CD4-positive, alpha-beta T cell treated with Interleukin-21 for 1 hour (primary cell): ENCODE measurements around the gene SNAPC4.
"Not testable (repeated sequence)": the region's sequence is repeated elsewhere in the genome, so short reads cannot be mapped to it uniquely, and the experiment has no call there.

Experiments used
- DNase-seq: peaks from one replicate; pipeline ENCODE4 v3.0.0-alpha.2; 2020

SNAPC4 gene

GRCh38 chr9:136407061-136407460 is 7.1 kb upstream of the SNAPC4 start:
- DNase-seq, result not testable (repeated sequence)

GRCh38 chr9:136405904-136406303 is 5.9 kb upstream of the SNAPC4 start:
- DNase-seq, result not testable (repeated sequence)

GRCh38 chr9:136405481-136405880 is 5.5 kb upstream of the SNAPC4 start:
- DNase-seq, result no peak

GRCh38 chr9:136404801-136405136 is 4.8 kb upstream of the SNAPC4 start:
- DNase-seq, result no peak

DNA sequence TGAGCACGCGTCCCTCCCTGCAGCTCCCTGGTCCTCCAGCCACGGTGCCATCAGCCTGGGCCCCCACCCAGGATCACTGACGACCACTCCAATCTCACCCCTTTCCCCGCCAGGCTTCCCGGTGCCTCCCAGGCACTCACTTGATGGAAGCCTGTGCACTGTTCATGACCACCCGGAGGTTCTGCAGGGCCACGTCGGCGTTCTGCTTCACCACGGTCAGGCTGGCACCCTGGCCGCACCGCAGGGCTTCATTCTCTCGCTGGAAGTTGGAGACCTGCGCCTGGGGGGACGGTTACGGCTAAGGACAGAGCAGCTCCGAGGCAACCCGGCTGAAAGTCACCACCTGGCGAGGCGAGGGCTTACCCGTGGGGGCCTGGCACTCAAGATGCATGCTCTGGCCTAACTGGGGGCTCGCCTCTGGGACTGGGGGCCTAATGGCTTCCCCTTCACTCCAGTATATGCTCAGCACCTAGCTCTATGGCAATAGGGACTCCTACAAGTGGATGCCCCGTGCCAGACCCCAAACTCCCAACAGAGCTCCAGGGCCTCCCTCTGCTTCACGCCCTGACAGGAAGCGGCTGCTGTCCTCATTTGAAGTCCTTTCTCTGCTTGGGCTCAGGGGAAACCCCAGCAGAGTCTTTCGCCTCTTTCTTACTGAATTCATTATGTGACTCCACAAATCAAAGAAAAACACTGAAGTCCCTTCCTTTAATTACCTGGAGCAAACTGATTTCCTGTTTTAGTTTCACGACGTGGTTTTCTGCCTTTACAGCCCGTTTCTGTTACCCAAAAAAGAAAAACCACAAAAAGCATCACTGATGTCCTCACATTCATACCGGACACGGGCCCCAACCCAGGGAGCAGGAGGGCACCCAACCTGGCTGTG is 4.2 kb upstream of the SNAPC4 start:
- DNase-seq, result peak; percentile 70

DNA sequence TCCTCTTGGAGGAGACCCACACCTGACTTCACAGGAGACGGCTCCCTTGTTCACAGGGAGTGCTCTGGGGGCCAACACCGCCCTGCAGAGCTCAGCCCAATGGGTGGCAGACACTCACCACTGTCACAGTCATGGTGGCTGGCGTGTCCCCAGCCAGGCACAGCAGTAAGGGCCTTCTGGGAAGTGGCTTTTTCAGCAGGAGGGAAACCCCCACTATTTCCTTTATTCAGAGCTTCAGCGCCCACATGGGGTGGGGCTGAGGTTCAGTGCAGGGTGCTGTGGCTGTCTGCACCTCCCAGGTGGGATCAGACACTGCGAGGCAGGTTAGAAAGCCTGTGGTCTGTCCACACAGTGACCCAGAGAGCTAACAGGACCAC is 3.6 kb upstream of the SNAPC4 start:
- DNase-seq, result peak; percentile 90

GRCh38 chr9:136402067-136402466 is 2.1 kb upstream of the SNAPC4 start:
- DNase-seq, result no peak

- no peak for DNase-seq
Measured at GRCh38 chr9:136401173-136401922, 1.4 kb upstream of the SNAPC4 start.

DNA sequence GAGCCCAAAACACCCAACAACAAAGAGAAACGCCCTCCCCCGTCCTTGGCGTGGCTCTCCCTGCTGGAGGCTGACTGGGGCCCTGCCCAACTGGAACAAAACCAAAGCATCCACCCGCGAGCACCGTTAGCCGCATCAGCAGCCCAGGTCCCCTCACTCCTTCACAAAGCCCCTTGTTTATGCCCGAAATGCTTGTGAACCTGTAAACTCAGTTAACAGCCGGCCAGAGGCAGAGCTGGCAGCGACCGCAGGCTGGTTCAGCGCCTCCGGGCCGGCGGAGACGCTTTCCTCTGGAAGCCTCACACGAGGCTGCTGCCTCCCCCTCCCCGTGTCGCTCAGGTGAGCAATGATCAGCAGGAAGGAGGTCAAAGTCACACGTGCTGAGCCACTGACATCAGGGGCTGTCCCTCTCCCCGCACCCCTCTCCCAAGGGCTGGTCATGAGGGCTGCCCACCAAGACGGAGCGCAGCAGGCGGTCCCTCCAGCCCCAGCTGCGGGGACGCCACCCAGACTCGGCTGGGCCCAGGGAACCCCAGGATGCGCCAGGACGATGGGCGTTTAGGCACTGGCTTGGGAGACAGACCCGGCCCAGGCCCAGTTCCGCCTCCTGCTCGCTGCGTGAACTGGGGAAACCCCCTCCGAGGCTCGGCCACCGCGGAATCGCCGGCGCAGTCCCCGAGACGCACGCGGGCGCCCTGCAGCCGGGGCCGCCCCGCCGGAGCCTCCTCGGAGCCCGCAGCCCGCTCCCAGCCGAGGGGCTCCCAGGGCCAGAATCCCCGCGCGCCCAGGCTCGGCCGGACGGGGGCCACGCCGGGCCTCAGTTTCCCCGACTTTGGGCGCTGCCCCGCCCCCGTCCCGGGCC is 563 bp downstream of the SNAPC4 start:
- DNase-seq, result peak; percentile 54

GRCh38 chr9:136398286-136398685 is 1.7 kb downstream of the SNAPC4 start:
- DNase-seq, result no peak

DNA sequence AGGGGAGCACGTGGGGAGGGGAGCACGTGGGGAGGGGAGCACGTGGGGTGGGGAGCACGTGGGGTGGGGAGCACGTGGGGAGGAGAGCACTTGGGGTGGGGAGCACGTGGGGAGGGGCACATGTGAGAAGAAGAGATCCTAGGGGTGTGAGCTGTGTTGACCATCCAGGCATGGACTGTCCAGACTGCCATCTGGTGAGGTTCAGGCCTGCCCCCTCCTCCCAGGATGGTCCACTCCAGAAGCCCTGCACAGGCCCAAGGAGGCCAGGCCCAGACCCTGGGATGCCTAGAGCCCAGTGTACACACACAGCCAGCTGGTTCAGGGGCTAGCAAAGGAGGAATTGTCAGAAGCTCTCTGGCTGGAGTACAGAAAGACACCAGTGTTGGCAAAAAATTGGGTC is 2.3 kb downstream of the SNAPC4 start:
- DNase-seq, result no peak

GRCh38 chr9:136396219-136396515 is 3.8 kb downstream of the SNAPC4 start:
- DNase-seq, result no peak

DNA sequence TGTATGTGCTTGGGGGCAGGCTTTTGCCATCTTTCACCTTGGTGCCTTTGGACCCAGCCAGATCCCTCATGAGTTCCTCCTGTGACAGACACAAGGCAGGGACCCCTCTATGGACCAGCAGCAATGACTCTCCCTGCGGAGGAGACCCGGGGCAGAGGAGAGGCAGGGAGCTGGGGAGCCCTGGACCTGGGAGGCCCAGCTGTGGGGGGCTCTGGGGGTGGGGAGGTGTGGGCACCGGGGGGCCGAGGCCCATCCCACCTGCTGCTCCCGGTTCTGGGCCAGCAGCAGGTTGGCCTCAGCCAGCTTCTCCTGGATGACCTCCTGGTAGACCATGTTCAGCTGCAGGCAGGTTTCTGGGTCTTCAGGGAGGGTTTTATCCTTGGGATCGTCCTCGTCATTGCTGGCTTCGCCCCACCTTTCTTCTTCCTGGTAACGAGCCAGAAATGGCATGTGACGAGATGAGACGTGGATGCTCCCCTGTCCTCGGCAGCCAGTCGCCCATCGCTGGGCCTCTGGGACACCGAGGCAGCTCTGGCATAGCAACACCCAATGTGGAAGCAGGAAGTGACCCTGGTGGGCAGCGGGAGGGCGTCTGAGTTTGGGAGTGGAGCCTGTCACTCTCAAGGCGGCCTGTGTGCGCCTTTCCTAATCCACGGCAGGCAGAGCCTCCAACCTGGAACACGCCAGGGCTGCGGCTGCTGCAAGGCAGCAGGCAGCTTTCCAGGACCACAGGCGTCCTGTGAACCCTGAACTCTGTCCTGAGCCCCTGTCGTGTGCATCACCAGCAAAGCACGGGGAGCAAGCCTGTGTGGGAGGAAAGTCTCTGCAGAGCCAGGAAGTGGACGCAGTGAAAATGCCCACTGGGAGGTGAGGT is 4.4 kb downstream of the SNAPC4 start:
- no peak for DNase-seq

DNA sequence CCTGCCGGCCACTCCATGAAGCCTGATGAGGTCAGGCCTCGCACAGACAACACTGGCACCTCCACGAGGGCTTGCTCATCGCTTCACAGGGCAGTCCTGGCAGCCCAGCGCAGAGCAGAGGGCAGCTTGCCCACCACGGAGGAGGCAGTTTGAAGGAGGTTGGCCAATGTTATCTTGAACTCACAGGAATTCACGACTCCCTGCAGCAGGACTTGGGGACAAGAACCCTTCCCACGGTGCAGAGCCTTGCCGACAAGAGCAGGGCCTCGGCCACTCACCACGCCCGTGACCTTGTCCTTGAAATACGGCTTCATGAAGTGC is 5.0 kb downstream of the SNAPC4 start:
- no peak for DNase-seq

DNA sequence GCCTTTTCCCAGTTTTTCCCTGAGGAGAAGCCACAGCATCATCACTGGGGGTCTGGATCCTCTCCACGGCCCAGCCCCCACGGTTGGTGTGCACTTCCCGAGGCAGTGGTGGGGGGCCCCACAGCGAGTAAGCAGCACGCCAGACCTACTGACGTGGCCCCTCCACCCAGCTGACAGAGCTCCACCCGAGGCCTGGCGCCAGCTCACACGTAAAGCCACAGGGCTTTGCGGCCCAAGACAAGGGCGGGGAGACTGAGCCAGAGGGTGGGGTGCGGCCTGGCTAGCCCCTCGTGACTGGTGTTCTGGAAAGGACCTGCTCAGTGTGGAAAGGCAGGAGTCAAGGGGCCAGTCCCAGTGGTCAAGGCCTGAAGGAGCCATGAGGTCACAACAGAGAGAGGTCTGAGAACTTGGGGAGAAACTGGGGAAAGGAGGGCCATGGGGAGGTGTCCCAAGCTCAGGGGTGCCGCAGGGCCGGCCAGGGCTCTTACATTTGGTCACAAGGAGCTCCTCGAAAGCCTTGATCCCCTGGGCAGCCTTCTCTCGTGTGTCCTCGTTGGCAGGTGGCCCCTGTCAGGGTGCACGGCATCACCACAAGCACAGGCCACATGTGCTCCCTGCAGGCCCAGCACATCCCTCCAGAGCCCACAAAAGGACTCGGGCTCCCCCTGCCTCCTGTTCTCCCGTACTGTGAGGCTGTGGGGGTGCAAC is 5.5 kb downstream of the SNAPC4 start:
- no peak for DNase-seq

DNA sequence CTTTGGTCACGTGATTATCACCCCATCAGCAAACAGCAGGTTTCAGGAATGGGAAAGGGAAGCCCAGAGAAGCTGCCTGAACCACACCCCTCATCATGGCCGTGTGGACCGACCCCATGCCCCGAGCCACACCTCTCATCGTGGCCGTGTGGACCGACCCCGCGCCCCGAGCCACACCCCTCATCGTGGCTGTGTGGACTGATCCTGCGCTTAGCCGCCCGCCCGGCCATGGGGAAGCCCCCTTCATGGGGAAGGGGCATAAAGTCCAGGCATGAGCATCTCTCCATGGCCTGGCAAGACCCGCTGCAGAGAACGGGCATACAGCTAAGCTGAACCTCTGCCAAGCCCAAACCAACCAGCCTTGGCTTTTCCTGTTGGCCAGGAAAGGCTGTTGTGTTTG is 6.4 kb downstream of the SNAPC4 start:
- no peak for DNase-seq

DNA sequence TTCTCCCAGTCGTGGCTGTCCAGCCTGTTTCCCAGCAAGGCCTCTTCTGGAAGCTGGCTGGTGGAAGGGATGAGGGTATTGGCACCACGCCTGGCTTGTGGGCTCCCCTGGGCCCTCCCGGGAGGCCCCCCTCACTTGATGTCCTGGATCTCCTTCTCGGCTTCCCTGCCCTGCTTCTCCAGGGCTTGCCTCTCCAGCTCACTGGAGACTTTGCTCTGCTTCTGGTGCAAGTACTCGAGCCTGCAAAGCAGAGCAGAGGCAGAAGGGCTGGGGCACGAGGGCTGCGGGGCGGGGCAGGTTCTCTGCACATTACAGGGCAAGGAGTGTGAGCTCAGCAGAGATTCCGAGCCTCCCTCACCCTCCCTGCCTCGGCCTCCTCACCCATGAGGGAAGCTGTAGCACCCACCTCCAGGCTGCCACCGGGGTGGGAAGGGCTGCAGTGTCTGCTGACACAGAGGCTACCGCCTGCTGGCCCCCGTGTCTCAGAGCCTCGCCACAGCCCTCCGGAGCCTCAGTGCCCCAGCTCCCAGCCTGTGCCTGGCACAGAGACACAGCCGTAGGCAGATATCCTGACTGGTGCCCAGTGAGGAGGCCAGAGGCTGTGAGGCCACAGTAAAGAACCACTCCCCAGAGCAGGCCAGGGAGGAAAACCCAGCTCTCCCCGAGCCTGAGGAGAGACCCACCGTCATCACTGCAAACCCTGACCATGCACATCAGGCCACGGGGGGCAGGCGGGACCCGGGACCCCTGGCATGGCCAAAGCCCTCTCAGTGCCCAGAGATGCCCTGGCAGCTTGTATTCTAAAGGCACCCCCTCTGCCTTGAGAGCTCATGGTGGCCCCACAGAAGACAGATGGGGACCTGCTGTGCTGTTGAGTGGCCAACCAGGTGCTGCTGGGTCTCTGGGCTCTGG is 7.2 kb downstream of the SNAPC4 start:
- no peak for DNase-seq

- DNase-seq, result no peak
Measured at GRCh38 chr9:136391737-136392537, 8.0 kb downstream of the SNAPC4 start.

DNA sequence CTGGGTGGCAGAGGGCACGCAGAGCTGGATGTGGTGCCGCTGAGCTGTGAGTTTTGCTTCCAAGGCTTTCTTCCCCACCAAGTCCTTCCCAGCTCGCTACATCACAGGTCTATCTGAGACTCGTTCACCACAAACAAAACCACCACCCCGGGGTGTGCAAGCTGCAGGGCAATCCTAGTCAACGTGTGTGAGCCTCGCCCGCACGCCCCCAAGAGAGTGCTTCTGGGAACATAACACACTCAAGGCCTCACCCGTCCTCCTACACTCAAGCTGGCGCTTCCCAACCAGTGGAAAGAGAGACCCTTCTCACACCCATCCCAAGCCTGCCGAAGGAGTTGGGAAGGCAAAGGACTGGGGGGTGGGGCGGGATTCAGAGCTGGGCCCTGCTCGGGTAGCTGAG is 10.6 kb downstream of the SNAPC4 start:
- DNase-seq, result no peak

DNA sequence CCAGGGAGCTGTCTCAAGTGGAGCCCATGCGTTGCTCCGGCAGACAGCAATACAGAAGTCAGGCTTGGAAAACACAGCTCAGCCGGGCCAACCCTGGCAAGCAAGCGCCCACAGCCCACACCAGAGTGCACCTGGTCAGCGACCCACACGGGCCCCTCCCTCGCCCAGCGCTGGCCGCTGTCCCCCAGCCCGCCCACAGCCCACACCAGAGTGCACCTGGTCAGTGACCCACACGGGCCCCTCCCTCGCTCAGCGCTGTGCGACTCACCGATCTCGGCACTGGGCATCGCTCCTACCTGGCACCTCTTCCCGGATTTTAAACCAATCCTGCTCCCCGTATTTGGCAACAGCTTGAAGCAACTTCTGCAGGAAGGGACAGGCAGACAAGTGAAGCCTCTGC is 12.8 kb downstream of the SNAPC4 start:
- no peak for DNase-seq
